H1 (cell line): ENCODE results near the gene B9D2. TPM values are rescaled to one million over a fixed set of nuclear protein-coding genes. Genes with fewer than 3 reads are reported as not detected.
A peak's percentile ranks its signal among the peaks of the same experiment; 100 is the strongest.

Experiments
- ASH2L ChIP-seq: fragments of 200-600, 300-600 bp; sonication (generic); IDR thresholded peaks from one replicate; pipeline ENCODE4 v1.7.1; 2017; ENCODE audit warnings: low read length
- BRCA1 ChIP-seq: IDR thresholded peaks from 2 replicates; pipeline ENCODE4 v1.6.1; 2012; ENCODE audit warnings: low read depth, low read length, improper control_type of control experiment
- EP300 ChIP-seq, 2 experiments: IDR thresholded peaks; 1 replicate in 1 of 2; 2 replicates in 1 of 2; pipeline ENCODE4 v1.6.1; 2011 to 2012; ENCODE audit warnings: low read depth in 2 of 2, low read length in 2 of 2, mild to moderate bottlenecking in 2 of 2, borderline replicate concordance in 1 of 2, inconsistent platforms in 1 of 2, moderate library complexity in 1 of 2
- EZH2 ChIP-seq: fragments of 200-600 bp; sonication (generic); IDR thresholded peaks from 2 replicates; pipeline ENCODE4 v1.7.1; 2012; ENCODE audit warnings: low read depth, mild to moderate bottlenecking, moderate library complexity, low read length, inconsistent platforms; ENCODE audit not compliant: severe bottlenecking
- KDM4A ChIP-seq: IDR thresholded peaks from one replicate; pipeline ENCODE4 v1.7.1; 2012; ENCODE audit warnings: low read depth, mild to moderate bottlenecking, moderate library complexity, low read length, inconsistent platforms; ENCODE audit not compliant: severe bottlenecking
- NRF1 ChIP-seq: IDR thresholded peaks from 2 replicates; pipeline ENCODE4 v1.6.1; 2011; ENCODE audit warnings: mild to moderate bottlenecking, low read depth, low read length, improper control_type of control experiment
- PHF8 ChIP-seq: fragments of 200-600 bp; sonication (generic); conservative IDR thresholded peaks from 2 replicates; pipeline ENCODE4 v1.7.1; 2012; ENCODE audit warnings: low read depth, mild to moderate bottlenecking, inconsistent platforms, low read length, moderate library complexity
- RAD21 ChIP-seq, 2 experiments: IDR thresholded peaks in 1 of 2; conservative IDR thresholded peaks in 1 of 2; 2 replicates each; pipeline ENCODE4 v1.6.1; 2011; ENCODE audit warnings: low read depth in 2 of 2, low read length in 2 of 2, improper control_type of control experiment in 1 of 2, inconsistent platforms in 1 of 2, mild to moderate bottlenecking in 1 of 2, moderate library complexity in 1 of 2
- RNF2 ChIP-seq: fragments of 200-900, 300-1000 bp; sonication (generic); IDR thresholded peaks from 2 replicates; pipeline ENCODE4 v1.7.1; 2016; ENCODE audit warnings: borderline replicate concordance, low read depth, mild to moderate bottlenecking, antibody characterized with exemption, low read length; ENCODE audit not compliant: poor library complexity, severe bottlenecking; ENCODE audit errors: missing control alignments
- RXRA ChIP-seq: IDR thresholded peaks from 2 replicates; pipeline ENCODE4 v1.6.1; 2011; ENCODE audit warnings: low read depth, mild to moderate bottlenecking, low read length, moderate library complexity; ENCODE audit not compliant: insufficient read depth
- SIN3A ChIP-seq, 2 experiments: IDR thresholded peaks in 1 of 2; conservative IDR thresholded peaks in 1 of 2; 2 replicates each; pipeline ENCODE4 v1.6.1; 2011 to 2012; ENCODE audit warnings: low read length in 2 of 2, improper control_type of control experiment in 1 of 2, low read depth in 1 of 2, mild to moderate bottlenecking in 1 of 2
- SUZ12 ChIP-seq: fragments of 200-600 bp; sonication (generic); IDR thresholded peaks from 2 replicates; pipeline ENCODE4 v1.6.1; 2012; ENCODE audit warnings: mild to moderate bottlenecking, inconsistent platforms, low read length, moderate library complexity, mixed read lengths
- TEAD4 ChIP-seq: IDR thresholded peaks from 2 replicates; pipeline ENCODE4 v1.6.1; 2012; ENCODE audit warnings: low read depth, low read length, inconsistent platforms, mixed read lengths
- polyA plus RNA-seq, 7 experiments: library from polyadenylated mRNA; depleted of rRNA in 3 of 7; stranded (reverse) in 5 of 7; unstranded in 2 of 7; fragments of >200 nt in 5 of 7; fragments of 200-250 nt in 2 of 7; gene quantifications; 1 replicate in 5 of 7; 2 replicates in 1 of 7; 4 replicates in 1 of 7; pipeline versions ENCODE4 v1.2.1 to v1.2.3, GENCODE V29; 2011 to 2013; ENCODE audit warnings: missing spikeins in 2 of 7, mixed read lengths in 2 of 7
- total RNA-seq: library from RNA; stranded (reverse); fragmentation: NEBNext Ultra II Directional; extraction: Animal tissue kit (Norgen Biotek cat#: 25700); gene quantifications from 2 replicates; pipeline ENCODE4 v1.2.1, GENCODE V29; 2021
- TF ChIP-seq, protein P1 (sequence below): IDR thresholded peaks from 2 replicates; pipeline ENCODE4 v1.6.1; 2011; ENCODE audit warnings: low read depth, mild to moderate bottlenecking, low read length; ENCODE audit not compliant: insufficient read depth

B9D2 gene
- total and polyA plus RNA-seq, 2 of the 8 experiments (the other 6 are each of a cell fraction or from before 2014, with no cell fraction given) = 4.9 to 6.3 TPM

DNA sequence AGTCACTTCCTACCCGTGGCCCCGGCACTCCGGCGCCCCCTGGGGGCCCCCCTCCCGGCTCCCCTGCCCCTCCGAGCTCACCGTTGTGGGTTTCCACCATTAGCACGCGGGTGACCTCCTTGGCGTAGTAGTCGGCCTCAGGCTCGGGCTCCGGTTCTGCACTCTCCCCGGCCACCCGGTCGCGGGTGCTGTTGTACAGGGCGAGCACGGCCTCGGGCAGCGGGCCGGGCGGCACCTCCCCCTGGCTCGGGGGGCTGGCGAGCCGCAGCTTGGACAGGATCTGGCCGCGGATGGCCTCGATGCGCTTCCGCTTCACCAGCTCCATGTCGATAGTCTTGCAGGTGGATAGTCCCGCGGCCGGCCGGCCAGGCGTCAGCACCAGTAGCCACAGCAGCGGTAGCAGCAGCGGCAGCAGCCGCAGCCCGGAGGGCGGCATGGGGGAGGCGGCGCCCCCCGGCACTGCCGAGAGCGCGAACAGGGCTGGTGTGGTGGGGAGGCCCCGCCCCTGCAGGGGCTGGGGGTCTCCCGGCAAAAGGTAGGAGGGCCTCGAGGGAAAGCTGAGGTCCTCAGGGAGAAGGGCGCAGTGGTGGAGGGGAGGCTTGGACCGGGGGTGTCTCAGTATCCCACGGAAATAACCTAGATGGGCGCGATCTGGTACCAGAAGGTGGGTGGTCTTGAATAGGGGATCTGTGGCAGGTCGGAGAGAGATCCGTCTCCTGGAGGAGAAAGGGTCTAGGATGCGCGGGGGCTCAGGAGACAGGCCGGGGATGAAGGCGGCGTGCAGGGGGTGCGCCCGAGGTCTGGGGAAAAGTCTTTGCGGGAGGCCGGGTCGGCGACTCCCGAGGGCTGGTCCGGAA, 11.1 kb downstream of the B9D2 start (continued):
- TF ChIP-seq BRCA1 (no peak), KDM4A (peak; percentile 61), ASH2L (peak; percentile 39), RXRA (no peak), EP300 (IDR thresholded peaks at IDR 0.05; ENCODE audit: borderline replicate concordance in 1 of 2, low read depth in 2 of 2, low read length in 2 of 2) (no peak), EZH2 (no peak), PHF8 (0 out of 2 replicates have a peak, but pooled peaks have one; percentile 37), RNF2 (peak; percentile 38), SIN3A (conservative IDR thresholded peaks at IDR 0.05 in 1 of 2, IDR thresholded peaks at IDR 0.05 in 1 of 2; ENCODE audit: low read depth in 1 of 2, low read length in 2 of 2) (0 out of 4 replicates have a peak, but pooled peaks of 1 of the 2 experiments have one; percentile 15), SUZ12 (peak; percentile 43; the same call in 1 of the 2 replicates), TEAD4 (no peak), RAD21 (IDR thresholded peaks at IDR 0.05 in 1 of 2, conservative IDR thresholded peaks at IDR 0.05 in 1 of 2; ENCODE audit: low read depth in 2 of 2, low read length in 2 of 2) (peak; percentile 25 to 50; a peak in 2 of 4 replicates), NRF1 (no peak)
- TF ChIP-seq, protein P1, sequence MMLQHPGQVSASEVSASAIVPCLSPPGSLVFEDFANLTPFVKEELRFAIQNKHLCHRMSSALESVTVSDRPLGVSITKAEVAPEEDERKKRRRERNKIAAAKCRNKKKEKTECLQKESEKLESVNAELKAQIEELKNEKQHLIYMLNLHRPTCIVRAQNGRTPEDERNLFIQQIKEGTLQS = no peak
